Esophagus muscularis mucosa (tissue), 3 donors: ENCODE data around the gene PLEKHH3.

Source experiments
- EP300 ChIP-seq: sonication (generic); formaldehyde crosslinking; IDR thresholded peaks from one replicate; pipeline ENCODE4 v1.6.1; 2017; ENCODE audit warnings: antibody characterized with exemption
- POLR2AphosphoS5 ChIP-seq, 2 donors: sonication (generic); formaldehyde crosslinking; IDR thresholded peaks; one replicate each; pipeline ENCODE4 v1.6.1; 2017; ENCODE audit warnings: antibody characterized with exemption in 2 of 2

DNA sequence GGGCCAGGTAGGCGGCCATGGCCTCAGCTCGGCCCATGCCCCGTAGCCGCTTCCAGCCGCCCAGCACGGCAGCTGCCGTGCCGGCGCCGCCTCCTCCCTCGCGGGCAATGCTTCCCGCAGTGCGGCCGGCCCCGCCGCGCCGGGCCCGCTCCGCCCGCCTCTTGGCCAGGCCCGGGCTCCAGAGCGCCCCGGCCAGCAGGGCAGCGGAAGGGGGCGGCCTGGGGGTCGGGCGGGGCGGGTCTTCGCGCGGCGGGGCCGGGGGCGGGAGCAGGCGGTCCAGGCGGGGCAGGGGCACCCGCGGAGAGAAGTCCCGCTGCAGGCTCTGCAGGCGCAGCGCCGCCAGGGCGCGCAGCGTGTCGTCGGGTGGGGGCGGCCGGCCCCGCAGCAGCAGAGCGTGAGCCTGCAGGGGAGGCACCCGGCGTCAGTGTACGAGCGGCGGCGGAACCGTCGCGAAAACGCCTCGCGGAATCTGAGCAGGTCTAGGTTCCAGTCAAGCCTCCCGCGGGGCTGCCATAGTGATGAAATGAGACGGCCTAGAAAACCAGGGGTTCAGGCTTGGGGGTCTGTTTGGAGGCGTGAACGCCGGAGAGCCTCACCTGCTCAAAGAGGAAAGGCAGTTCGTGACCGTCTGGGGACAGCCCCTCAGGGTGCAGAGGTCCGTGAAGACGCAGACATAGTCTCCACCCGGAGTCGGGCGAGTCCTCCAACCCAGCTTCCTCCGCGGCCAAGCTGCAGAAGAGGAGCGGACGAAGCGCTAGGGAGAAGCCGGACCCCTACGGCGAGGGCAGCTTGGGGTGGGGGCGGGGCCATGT lies 6.6 kb downstream of the PLEKHH3 start:
- no peak for TF ChIP-seq POLR2AphosphoS5 (IDR thresholded peaks at IDR 0.05)
- no peak for TF ChIP-seq EP300
